ENCODE measurements around the gene SLC2A8.
A peak's percentile ranks its signal among the peaks of the same experiment; 100 is the strongest.

SLC2A8 gene, protein sequence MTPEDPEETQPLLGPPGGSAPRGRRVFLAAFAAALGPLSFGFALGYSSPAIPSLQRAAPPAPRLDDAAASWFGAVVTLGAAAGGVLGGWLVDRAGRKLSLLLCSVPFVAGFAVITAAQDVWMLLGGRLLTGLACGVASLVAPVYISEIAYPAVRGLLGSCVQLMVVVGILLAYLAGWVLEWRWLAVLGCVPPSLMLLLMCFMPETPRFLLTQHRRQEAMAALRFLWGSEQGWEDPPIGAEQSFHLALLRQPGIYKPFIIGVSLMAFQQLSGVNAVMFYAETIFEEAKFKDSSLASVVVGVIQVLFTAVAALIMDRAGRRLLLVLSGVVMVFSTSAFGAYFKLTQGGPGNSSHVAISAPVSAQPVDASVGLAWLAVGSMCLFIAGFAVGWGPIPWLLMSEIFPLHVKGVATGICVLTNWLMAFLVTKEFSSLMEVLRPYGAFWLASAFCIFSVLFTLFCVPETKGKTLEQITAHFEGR

DNA sequence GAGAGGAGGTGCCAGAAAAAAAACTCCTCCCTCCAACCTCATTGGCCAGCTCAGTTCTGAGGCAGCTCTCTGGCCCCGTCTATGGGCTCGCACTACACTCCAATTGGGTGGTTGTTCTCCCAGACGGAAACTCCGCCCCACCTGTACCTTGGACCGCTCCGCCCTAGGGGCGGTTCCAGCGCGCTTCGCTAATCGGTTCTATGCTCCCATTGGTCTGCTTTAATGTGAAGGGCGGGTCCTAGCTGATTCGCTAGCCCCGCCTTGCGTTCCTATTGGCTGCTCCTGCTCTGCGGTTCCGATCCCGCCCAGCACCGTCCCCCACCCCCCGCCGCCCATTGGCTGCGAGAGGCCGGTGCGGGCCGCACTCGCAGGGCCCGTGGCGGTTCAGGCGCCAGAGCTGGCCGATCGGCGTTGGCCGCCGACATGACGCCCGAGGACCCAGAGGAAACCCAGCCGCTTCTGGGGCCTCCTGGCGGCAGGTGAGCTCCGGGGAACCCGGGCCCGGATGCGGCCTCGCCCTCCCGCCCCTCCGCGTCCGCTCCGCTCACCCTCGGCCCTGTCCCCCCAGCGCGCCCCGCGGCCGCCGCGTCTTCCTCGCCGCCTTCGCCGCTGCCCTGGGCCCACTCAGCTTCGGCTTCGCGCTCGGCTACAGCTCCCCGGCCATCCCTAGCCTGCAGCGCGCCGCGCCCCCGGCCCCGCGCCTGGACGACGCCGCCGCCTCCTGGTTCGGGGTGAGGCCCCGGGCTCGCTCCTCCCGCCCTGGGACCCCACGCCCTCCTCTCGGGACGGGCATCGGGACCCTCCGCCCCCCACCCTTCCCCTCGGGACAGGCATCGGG, at the start of gene SLC2A8:
SLC2A8 (plus strand) TSS at position 362 of the 838 bp plus-strand sequence; CDS start at position 424, 62 bp downstream.
- DNase-seq, result peak; percentile 98

DNA sequence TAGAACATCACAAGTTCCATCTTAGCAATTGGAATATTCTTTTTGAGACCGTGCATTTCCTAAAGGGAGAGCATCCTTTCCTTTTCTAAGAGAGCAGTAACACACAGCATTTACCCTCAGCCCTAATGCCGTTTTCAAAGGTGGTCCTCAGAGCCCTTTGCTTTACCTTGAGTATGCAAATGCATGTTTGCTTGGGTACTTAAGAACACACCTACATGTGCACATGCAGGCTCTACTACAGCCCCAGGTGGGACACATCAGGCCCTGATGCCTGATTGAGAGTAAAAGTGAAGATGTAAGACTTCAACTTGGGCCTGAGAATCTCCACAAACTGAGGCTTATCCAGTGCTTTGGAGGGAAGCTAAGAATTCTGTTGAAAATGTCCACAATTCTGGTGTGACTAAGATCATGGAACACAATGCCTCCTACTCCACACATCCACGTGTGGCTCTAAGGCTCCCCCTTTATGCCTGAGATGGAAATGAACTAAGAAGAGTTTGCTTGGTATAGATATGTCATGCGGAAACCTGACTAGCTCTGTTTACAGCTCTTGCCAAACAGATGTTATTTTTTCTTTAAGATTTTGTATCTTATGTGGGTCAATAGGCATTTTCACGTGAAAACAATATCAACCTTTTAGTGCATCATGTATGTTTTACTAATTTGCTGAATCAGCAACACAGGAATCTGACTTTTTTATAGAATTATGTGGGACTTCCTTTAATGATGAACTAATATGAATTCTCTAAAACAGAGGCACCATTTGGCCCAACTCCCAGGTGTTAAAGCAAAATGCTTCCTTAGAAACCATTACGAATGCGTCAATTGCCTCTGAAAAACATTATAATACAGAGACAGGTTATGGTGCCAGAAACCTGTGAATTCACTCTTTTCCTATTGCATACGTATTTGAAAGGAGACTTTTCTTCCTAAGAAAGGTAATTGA, 48.9 kb upstream of the SLC2A8 start:
- peak; percentile 3 for DNase-seq

DNA sequence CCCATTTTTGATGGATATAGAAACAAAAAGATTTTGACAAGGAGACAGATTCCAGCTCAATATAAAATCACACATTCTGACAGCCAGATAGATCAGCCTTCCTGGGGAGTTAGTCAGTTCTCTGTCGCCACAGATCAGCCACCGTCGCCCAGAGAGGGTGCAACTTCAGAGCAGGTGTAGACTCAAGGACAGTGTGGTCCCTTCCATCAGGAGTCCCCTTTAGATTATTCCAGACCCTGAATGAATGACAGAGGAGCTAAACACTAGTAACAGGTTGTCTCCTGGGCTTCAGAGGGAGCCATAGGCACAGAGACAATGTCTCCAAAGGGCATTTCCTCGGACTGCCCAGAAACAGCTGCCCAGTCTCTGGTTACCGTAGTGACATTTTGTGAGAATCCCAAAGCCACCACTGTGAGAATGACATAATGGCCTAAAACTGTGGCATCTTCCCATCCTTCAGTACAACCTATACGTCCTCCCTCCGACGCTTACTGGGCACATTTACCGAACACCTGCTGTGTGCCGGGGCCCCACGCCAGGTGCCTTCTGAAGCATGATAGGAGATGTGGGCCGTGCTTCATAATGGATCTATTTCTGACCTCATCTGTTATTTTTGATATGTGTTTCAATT, 47.4 kb upstream of the SLC2A8 start:
- DNase-seq, result no peak

DNA sequence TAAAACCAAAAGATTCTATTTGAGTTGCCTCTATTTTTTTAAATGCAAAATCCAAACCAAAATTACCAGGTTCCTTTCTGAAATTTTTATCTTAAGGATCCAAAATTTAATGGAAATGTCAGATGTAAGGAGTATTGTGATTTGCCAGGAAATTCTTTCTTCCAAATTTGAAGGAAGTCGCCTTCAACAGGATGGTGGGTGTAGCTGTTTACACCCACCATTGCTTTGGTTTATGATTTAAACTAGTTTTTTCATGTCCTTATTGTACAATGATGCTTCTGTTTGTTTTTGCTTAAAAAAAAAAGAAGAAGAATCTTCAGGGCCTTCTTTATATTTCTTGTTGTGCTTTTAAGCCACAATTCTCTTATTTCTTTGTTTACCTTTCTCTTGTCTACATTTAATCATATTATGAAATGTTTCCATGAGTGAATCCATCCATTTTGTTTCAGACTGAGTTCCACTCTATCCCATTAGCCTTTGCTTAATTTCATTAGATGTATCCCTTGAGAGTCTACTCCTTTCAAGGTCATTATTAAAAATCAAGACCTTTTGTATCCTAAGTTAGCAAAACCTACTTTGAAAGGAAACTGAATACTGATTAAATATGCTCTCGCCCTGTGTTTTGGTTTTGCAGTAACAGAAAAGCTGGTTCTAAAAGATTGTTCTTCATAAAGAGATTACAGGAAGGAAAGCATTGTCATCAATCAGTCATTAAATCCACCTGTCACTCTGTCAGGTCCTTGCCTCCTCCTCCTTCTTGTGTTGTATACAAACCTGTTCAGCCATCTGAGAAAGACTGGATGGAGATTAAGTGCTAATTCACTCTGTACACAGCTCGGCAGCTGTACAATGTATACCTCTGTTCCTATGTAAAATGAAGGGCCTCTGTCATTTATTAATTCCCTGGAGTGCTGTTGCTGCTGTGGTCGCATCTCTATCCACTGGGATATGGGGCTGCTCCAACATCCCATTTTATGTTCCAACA, 45.5 kb upstream of the SLC2A8 start:
- DNase-seq, result no peak

DNA sequence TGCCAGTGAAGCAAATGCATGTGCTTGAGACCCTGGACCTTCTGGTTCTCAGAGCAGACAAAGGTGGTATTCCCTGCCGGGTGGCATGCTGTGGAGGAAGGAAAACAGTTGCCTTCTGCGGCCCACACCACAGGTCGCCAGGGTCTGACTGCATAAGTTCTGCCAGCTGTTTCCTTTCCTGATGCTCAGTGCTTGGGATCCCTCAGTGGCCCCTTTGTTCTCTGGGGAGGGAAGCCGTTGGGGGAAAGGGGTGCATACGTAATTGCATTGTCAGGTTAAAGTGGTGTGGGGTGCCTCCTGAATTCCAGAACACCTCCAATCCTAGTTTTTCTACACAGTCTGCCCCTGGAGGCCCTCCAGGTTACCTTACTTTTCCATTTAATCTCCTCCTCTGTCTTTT, 43.1 kb upstream of the SLC2A8 start:
- no peak for DNase-seq

DNA sequence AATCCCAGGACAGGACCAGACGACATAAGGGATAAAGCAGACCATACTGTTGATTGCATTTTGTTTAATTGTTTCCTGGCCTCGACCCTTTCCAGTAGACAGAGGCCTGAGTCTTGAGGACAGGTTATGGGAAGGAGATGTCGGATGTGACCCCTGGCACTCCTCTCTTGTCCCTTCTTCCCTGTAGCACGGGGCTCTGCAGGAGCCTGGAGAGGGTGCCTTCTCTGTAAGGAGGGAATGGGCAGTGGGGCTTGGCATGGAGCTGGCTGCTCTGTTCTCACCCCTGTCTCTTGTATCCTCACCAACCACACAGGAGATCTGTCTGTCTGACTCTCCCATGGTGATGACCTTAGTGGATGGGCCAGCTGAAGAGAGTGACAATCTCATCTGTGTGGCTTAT, 40.1 kb upstream of the SLC2A8 start:
- no peak for DNase-seq

DNA sequence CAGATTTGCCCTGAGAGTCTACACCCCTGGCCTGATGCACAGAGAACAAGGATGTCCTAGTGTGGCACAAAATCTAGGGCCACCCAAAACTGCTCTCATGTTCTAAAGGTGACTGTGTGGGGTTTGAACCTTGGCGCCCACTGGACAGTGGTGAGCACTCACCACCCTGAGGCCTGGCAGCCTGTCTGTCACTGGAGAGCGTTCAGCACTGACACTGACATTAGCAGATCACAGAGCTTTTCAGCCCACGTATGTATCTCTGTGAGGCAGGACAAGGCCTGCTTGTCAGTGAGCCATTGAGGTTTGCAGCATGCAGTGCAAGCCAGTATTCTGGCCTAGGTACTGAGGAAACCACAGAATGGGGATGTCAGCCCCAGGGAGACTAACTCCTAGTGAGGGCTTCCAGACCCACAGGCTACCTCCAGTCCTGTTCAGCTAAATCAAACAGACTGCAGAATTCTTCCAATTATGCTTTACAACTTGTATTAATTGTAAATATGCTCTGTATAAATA, 38.9 kb upstream of the SLC2A8 start:
- DNase-seq, result no peak

DNA sequence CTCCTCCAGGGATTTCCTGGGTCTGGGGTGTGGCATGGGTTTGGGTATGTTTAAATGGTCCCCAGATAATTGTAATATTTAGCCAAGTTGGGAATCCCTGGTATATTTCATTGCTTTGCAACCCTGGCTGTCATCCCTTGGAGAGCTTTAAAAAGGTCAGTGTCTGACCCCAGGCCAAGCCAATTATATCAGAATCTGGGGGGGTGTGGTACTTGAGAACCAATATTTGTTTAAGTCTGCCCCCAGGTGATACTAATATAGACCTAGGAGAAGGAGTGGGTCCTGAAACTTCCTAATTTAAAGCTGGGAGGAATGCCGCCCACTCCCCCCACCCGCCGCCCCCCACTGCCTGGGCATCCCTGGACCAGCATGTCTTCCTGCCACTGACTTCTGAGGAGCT, 38.2 kb upstream of the SLC2A8 start:
- no peak for DNase-seq

DNA sequence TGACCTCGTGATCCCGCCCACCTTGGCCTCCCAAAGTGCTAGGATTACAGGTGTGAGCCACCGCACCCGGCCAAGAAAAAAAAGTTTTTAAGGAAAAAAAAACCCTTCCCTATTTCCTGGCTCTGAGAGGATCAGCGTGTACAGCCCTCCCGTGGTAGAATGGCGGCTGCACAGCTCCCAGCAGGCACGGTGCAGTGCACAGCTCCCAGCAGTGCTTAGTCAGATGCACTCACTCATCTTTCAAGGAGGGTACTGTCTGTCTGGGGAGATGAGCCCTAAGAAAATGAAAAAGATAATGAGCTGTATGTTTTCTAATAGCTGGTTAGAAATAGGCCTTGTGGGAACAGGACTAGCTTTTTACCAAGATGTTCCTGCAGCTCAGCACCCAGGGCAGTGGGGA, 36.7 kb upstream of the SLC2A8 start:
- no peak for DNase-seq

DNA sequence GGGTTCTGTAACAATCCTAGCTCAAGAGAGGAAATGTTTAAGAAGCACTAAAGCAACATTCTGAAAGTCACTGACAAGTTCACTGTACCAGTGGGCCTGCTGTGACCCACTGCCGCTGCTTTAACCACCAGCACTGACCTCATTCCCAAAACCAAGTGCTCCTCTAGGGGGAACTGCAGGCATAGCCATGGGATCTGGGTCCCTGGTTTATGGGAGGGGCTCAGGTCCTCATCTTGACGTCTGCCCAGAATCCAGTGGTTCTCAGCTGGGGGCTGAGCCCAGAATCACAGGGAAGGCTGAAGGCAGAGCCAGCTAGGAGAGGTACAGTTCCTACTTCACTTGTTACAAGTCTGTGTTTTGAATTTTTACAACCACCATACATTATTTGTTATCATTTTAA, 36.1 kb upstream of the SLC2A8 start:
- DNase-seq, result no peak

DNA sequence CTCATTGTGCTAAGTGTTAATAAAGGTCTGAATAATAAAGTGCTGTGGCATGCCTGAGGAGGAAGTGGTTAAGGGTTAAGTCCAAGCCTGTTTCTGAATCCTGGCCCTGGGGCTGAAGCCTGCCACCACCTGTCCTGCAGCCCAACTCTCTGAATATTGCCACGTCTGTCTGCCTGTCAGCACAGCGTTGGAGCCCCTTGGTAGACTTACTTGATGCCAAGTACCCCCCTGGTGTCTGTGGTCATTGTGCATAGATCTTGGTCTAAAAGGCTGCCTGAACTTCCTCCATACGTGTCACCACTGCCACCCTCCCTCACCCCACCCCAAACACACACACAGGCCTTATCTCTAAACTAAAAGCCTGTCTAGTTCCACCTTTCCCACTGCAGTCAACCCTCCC, 35.4 kb upstream of the SLC2A8 start:
- DNase-seq, result no peak

DNA sequence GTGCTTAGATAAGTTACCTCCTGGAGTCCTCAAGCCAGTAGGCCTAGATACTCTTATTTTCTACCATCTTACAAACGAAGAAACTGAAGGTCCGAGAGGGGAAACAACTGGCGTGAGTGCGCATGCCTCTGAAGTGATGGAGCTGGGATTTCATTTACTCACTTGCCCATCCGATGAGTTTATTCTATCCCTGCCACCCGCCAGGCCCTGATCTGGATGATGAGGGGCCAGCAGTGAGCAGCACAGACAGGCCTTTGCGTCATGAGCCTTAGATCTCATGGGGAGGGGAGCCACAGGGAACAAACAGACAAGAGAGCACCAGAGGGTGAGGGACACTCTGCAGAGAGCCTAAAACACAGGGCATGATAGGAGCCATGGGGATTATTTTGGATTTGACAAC, 34.1 kb upstream of the SLC2A8 start:
- DNase-seq, result no peak

DNA sequence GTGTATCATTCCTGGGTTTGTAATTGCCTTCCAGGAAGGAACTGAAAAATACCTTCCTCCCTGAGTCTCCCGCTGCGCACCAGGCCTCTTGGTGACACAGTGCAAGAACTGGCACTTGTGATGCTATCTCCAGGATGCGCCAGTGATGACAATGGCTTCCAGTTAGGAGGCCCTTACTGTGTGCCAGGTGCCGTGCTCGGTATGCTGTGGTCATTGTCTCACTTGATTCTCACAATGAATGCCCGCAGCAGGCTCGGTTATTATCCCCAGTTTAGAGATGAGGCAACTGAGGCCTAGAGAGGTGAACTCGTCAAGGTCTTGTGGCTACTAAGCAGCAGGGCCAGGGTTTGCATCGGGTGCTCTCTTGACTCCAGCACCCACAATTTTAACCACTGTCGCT, 31.5 kb upstream of the SLC2A8 start:
- DNase-seq, result no peak

DNA sequence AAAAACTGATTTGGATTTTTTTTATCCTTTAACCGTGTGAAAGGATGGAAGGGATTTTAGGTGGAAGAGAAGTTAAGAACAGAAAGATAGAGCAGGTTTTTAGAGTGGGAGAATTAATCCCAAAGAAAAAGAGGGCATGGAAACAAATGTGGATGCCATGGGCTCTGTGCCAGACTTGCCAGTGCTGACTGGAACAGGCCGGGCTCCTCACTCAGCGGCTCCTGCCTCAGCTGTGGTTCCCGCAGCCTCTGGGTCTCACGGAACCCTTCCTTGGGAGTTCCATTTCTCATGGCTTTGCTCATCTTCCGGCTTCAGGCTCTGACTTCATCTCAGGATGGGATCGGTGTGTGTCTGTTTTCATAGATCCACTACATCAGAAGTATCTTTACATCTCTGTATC, 30.4 kb upstream of the SLC2A8 start:
- DNase-seq, result no peak

DNA sequence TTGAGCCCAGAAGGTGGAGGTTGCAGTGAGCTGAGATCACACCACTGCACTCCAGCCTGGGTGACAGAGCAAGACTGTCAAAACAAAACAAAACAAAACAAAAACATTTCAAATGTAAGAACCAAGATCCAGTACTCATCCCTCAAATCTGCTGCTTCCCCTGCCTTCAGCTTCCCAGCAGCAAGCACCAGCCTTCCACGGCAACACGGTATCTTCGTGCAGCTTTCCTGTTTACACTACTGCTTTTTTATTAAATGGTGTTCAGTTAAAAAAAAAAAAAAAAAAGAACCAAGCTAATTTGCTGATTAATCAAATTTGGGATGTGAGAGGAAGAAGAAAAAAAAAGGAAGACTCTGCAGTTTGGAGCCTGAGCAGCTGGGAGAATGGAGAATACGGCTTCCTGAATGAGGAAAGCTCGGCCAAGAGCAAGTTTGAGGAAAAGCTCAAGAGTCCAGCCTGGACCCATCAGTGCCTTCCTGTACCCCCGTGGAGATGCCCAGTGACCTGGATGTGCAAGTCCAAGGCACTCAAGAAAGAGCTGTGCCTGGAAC, 28.0 kb upstream of the SLC2A8 start:
- DNase-seq, result no peak

DNA sequence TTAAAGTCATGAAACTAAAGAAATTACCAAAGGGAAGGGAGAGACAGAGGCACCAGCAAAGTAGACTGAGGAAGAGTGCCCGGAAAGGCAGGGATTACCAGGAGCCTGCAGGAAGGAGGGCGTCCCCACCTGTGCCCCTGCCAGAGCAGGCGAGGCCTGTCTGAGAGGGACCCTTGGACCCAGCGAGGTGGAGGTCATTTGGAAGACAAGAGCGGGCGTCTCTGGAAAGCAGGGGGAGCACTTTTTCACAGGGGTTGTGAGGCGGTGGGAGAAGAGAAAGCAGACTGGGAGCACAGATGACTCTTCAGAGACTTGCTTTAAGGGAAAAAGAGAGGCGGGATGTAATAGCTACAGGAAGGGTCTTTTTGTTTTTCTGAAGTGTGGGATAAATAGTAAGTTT, 27.5 kb upstream of the SLC2A8 start:
- no peak for DNase-seq

DNA sequence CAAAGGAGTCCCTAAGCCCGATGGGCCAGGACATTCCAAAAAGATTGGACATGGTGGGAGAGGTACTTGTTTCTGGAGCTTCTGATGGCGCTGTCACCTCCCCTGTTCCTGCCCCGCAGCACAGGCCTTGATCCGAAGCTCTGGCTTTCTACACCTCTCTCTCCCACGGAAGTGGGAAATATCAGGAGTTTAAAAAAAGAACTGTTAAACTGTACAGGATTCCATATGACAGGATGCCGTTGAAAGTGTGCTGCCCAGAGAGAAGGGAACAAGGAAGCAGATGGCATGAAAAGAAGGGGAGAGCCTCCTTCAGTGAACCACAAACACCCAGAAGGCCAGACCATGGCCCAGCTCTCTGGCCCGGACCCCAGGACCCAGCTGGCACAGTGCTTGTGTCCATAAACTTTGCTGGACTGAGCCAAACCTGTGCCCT, 26.8 kb upstream of the SLC2A8 start:
- no peak for DNase-seq

DNA sequence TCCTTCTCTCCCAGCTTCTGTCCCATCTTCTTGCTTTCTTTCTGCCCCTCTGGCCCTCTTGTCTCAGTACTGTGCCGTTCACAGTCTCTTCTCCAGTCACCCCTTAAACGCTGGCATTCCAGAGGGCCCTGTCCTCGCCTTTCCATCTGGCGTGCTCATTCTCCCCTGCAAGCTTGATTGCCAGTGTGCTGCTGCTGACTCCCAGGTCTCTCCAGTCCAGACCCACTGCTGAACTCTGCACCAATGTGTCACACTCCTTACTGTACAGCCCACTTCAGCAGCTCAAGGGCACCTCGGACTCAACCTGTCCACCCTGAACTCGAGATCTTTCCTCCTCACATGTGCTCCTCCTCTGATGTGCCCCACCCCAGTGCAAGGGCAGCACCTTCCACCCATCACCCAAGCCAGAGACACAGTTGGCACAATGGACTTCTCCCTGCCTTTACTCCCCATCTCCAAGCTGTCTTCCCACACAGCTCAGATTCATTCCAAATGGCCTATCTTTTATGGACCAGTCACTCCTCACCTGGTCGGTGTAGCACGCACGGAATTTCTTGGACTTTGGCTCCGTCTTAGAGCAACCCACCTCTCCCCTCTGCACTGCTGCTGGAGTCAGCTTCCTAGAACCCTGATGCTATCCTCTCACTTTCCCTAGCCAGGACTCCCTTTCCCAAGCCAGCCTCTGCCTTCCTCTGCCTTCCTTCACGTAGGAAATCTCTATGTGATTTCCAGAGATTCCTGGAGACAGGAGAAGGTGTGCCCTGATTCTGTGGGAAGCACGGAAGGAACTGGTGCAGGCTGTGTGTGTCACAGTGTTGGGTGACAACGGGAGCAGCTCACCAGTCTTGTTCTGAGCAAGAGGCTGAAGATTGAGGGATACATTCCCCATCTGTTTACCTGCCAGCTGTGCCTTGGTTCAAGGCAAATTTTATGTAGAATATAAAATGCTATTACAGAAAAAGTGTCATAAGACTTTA, 26.0 kb upstream of the SLC2A8 start:
- DNase-seq, result no peak

DNA sequence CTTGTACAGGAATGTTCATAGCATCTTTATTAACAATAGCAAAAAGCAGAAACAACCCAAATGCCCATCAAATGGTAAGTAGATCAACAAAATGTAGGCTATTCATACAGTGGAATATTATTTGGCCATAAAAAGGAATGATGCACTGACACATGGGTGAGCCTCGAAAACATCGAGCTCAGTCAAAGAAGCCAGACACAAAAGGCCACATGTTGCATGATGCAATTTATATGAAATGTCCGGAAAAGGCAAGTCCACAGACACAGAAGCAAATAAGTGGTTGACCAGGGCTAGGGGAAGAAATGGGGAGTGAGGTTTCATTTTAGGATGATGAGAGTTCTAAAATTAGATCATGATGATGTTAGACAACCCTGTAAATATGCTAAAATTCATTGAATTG, 16.5 kb upstream of the SLC2A8 start:
- DNase-seq, result no peak
